Activated CD8-positive, alpha-beta T cell treated with anti-CD3 and anti-CD28 coated beads, Interleukin-2, amount 10 ng/mL, durations not matched to agents 7 days and 5 days (primary cell): Measurements from ENCODE around the gene USP6NL. TPM values are rescaled to one million over a fixed set of nuclear protein-coding genes. Genes with fewer than 3 reads are reported as not detected.
A peak's percentile ranks its signal among the peaks of the same experiment; 100 is the strongest.

ENCODE experiments used
- ATAC-seq: fragments of 150-1000 bp; cut with Tn5 transposase; one replicate; pipeline ENCODE4 v1.10.0; 2021; ENCODE audit warnings: moderate library complexity
- CTCF ChIA-PET: fragments of 350-600 bp; sonication (Branson Sonifier 250); formaldehyde crosslinking; loops from one replicate; lab custom pipeline; 2021; ENCODE audit warnings: antibody characterized with exemption; lab: Charles Lee
- POLR2A ChIA-PET: fragments of 350-600 bp; sonication (Branson Sonifier 250); formaldehyde crosslinking; loops from one replicate; lab custom pipeline; 2021; ENCODE audit warnings: antibody characterized with exemption; lab: Charles Lee
- DNase-seq: peaks from one replicate; pipeline ENCODE4 v3.0.0-alpha.2; 2020
- H3K27ac Mint-ChIP-seq: one replicate; pipeline ENCODE4 v1.8.0; 2021; ENCODE audit warnings: mild to moderate bottlenecking, mixed read lengths
- H3K27me3 Mint-ChIP-seq: one replicate; pipeline ENCODE4 v1.8.0; 2021; ENCODE audit warnings: low read depth, mixed read lengths
- H3K36me3 Mint-ChIP-seq: one replicate; pipeline ENCODE4 v1.8.0; 2021; ENCODE audit warnings: low read depth, mixed read lengths
- H3K4me1 Mint-ChIP-seq: one replicate; pipeline ENCODE4 v1.8.0; 2021; ENCODE audit warnings: low read depth, mixed read lengths
- H3K4me3 Mint-ChIP-seq: one replicate; pipeline ENCODE4 v1.8.0; 2021; ENCODE audit warnings: mild to moderate bottlenecking, mixed read lengths
- H3K9me3 Mint-ChIP-seq: one replicate; pipeline ENCODE4 v1.8.0; 2022; ENCODE audit warnings: mixed read lengths; ENCODE audit not compliant: insufficient read depth
- total RNA-seq, 2 experiments: library from RNA; stranded (reverse); gene quantifications; one replicate each; pipeline ENCODE4 v1.2.3, GENCODE V29; 2021

The USP6NL gene
- total RNA-seq, 2 experiments from 2014 or later: 1.6 to 2.0 TPM

DNA sequence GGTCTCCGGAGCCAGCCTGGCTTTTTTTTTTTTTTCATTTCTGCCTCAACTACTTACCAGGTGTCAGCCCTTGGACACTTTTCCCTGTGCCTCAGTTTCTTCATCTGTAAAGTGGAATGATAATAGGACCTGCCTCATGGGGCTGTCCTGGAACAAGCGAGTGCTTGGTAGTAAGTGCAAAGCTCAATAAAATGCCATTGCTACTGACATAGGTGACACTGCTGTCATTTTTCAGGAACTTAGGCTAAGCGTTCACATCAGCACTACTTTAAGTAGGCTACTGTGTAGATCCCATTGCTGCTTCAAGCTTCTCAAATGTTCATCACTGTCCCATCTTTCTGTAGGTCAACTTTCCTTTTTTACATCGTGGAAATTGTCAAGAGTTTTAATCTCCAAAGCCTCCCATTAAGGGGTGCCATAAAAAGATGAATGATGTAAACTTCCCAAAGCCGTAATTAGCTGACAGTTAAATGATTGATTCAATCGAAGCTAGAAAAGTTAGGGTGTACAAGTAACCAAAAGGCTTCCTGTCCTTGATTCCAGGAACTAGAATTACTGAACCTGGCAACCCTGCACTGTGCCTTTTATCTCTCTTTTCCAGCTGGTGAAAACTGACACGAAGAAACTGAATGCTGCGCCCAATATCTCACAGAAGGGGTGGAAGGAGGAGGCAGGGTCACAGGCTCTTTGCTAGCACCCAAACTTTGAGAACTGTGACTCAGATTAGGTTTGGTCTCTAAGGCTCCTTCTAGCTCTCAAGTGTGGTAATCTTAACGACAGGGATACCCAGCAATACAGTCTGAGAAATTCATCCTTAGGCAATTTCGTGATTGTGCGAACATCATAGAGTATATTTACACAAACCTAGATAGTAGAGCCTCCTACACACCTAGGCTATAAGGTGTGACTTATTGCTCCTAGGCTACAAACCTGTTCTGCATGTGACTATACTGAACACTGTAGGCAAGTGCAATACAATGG, 861 bp upstream of the USP6NL start:
- no peak for DNase-seq
- peak overlapping the region; percentile 79 for H3K27ac Mint-ChIP-seq
- peaks cover 6% of the 10 kb centered on the region for H3K36me3 Mint-ChIP-seq
- H3K4me1 Mint-ChIP-seq: peaks cover 47% of the 10 kb centered on the region
- peak overlapping the region; percentile 83 for H3K4me3 Mint-ChIP-seq
- ChIA-PET CTCF (interaction anchor here (1.4 kb wide), 1 partner anchor 73 kb away, joined by 4 read pairs; no protein-coding TSS in a partner anchor), POLR2A (no interaction called here)
- ATAC-seq: peak; percentile 32
- peaks cover 12% of the 10 kb centered on the region for H3K9me3 Mint-ChIP-seq
- H3K27me3 Mint-ChIP-seq: peaks cover 35% of the 10 kb centered on the region

DNA sequence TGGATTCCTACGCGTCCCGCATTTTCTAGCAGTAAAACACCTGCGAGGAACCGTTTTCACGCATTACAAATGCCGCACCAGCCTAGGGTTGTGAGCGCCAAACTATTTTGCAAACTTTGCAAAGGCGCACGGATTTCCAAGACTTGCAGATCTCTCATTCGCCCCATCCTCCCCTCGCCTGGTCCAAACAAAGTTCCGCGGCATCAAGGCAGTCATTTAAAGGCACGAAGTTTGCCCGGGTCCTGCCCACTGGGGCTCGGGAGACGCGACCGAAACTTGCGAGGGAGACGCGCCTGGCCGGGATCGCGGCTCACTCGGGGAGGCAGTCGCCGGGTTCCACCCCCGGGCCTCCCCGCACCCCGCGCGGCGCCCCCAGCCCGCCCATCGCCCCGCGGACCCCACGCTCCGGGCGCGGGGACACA, 613 bp downstream of the USP6NL start:
- H3K36me3 Mint-ChIP-seq: peaks cover 2% of the 10 kb centered on the region
- ATAC-seq: peak; percentile 33
- H3K9me3 Mint-ChIP-seq: no peaks in the 10 kb centered on the region
- peak; percentile 34 for DNase-seq
- CTCF ChIA-PET: interaction anchor here (1.2 kb wide), 1 partner anchor 95 kb away, joined by 4 read pairs; no protein-coding TSS in a partner anchor
- H3K27ac Mint-ChIP-seq: peak overlapping the region; percentile 61
- peaks cover 54% of the 10 kb centered on the region for H3K4me1 Mint-ChIP-seq
- peak overlapping the region; percentile 80 for H3K4me3 Mint-ChIP-seq
- POLR2A ChIA-PET: no interaction called here
- H3K27me3 Mint-ChIP-seq: peaks cover 35% of the 10 kb centered on the region

DNA sequence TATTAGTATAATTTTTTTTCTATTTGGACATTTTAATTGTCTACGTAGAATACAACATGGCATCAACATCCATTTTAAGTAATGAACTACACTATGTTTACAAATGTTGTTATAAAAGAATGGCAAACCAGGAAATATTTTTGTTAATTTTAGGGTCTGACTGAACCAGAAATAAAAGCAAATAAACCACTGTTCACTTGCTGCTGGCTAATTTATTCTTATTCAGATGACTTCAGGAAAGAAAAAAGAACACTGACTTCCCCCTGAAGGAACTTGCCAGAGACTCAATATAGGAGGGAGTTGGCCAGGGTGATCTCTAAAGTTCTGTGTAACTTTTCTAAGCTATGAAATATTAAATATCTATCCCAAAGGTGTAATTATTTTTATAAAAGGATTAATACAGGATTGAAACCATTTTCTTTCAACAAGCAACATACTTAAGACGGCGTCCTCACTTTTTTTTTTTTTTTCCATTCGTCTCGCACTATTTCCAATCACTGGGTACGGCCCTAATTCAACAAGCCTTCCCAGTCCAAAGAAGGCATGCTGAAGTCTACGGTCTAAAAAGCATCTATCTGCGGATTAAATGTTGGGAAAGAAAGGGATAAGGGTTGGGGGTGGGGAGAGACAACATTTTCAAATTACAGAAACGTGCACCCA, 1.2 kb downstream of the USP6NL start:
- ATAC-seq (no peak), DNase-seq (no peak)
- H3K9me3 Mint-ChIP-seq: no peaks in the 10 kb centered on the region
- H3K27me3 Mint-ChIP-seq: peaks cover 33% of the 10 kb centered on the region
- CTCF ChIA-PET: interaction anchor here (0.7 to 1.2 kb wide), 2 partner anchors 95 to 832 kb away, joined by 3 to 4 read pairs; no protein-coding TSS in a partner anchor
- peak overlapping the region; percentile 80 for H3K4me3 Mint-ChIP-seq
- H3K36me3 Mint-ChIP-seq: no peaks in the 10 kb centered on the region
- H3K27ac Mint-ChIP-seq: no peak overlapping the region
- peaks cover 55% of the 10 kb centered on the region for H3K4me1 Mint-ChIP-seq
- POLR2A ChIA-PET: no interaction called here

DNA sequence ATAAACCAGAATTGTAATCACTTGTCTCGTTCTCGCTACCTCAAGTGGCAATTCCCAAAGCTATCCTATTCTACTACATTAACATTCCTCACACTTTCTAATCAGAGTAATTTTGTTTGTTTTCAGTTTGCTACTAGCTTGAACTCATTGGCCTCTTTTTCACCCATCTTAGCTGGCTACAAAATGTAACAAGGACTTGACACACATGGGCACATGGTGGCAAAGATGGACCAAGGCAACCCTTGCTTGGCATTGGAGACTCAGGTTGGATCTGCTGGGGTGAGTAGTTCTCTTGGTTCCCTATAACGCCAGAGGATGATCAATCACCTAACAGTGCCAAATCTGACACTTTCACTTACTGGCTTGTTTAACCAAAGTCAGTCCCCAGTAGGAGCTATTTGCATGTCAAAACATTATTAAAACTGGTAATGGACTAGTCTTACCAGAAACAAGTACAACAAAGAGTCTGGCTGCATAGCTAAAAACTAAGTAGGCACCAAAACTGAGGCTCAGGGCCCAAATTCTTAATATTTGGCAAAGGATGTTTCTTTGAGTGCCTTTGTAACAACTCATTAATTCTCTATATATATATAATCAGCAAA, 1.9 kb downstream of the USP6NL start:
- peaks cover 33% of the 10 kb centered on the region for H3K27me3 Mint-ChIP-seq
- H3K4me1 Mint-ChIP-seq: peaks cover 54% of the 10 kb centered on the region
- H3K9me3 Mint-ChIP-seq: no peaks in the 10 kb centered on the region
- no peak overlapping the region for H3K4me3 Mint-ChIP-seq
- POLR2A ChIA-PET: interaction anchor here (1.6 kb wide), 1 partner anchor 55 kb away, joined by 4 read pairs; no protein-coding TSS in a partner anchor
- CTCF ChIA-PET: no interaction called here
- DNase-seq: no peak
- no peak for ATAC-seq
- H3K36me3 Mint-ChIP-seq: no peaks in the 10 kb centered on the region
- no peak overlapping the region for H3K27ac Mint-ChIP-seq

- H3K36me3 Mint-ChIP-seq: no peaks in the 10 kb centered on the region
- ATAC-seq: no peak
- ChIA-PET CTCF (no interaction called here), POLR2A (interaction anchor here (1.6 kb wide), 1 partner anchor 55 kb away, joined by 4 read pairs; no protein-coding TSS in a partner anchor)
- peaks cover 53% of the 10 kb centered on the region for H3K4me1 Mint-ChIP-seq
- H3K9me3 Mint-ChIP-seq: no peaks in the 10 kb centered on the region
- H3K27me3 Mint-ChIP-seq: peaks cover 32% of the 10 kb centered on the region
- H3K4me3 Mint-ChIP-seq: no peak overlapping the region
- no peak overlapping the region for H3K27ac Mint-ChIP-seq
- DNase-seq: no peak
Observed at GRCh38 chr10:11609052-11609451, 2.4 kb downstream of the USP6NL start.

GRCh38 chr10:11608159-11609013, 3.1 kb downstream of the USP6NL start:
- POLR2A ChIA-PET: interaction anchor here (0.5 to 1.6 kb wide), 2 partner anchors 54 to 65 kb away, joined by 4 read pairs; no protein-coding TSS in a partner anchor
- H3K27ac Mint-ChIP-seq: no peak overlapping the region
- H3K9me3 Mint-ChIP-seq: no peaks in the 10 kb centered on the region
- peaks cover 30% of the 10 kb centered on the region for H3K27me3 Mint-ChIP-seq
- CTCF ChIA-PET: interaction anchor here (0.9 to 1.0 kb wide), 3 partner anchors 12 to 93 kb away, joined by 3 to 5 read pairs (median 3); no protein-coding TSS in a partner anchor
- DNase-seq (no peak), ATAC-seq (no peak)
- no peaks in the 10 kb centered on the region for H3K36me3 Mint-ChIP-seq
- H3K4me1 Mint-ChIP-seq: peaks cover 53% of the 10 kb centered on the region
- no peak overlapping the region for H3K4me3 Mint-ChIP-seq

DNA sequence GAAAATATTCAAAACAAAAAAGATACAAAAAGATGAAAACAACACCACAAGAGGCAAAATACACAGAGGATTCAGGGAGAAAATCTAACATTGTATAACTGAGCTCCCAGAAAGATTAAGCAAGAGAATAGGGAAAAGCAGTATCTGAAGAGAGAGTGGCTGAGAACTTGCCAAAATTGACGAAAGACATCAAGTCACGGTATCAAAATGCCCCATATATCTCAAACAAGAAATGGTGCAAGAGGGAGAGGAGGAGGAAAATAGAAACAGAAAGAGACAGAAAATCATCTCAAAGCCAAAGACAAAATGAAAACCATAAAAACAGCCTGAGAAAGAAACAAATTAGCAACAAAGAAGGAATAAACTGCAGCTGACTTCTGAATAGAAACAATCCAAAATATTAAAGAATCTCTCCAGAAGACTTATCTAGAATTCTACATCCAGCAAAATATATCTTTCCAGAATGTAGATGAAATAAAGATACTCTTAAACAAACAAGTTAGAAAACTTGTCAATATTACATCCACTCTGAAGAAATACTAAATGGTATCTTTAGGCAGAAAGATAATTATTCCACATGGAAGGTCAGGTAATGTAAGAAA, 5.5 kb downstream of the USP6NL start:
- ATAC-seq (no peak), DNase-seq (no peak)
- H3K27me3 Mint-ChIP-seq: peaks cover 19% of the 10 kb centered on the region
- ChIA-PET CTCF (interaction anchor here (1.0 kb wide), 1 partner anchor 78 kb away, joined by 3 read pairs; no protein-coding TSS in a partner anchor), POLR2A (no interaction called here)
- H3K36me3 Mint-ChIP-seq: no peaks in the 10 kb centered on the region
- no peak overlapping the region for H3K27ac Mint-ChIP-seq
- H3K4me3 Mint-ChIP-seq: no peak overlapping the region
- H3K4me1 Mint-ChIP-seq: peaks cover 47% of the 10 kb centered on the region
- H3K9me3 Mint-ChIP-seq: no peaks in the 10 kb centered on the region

- ATAC-seq (peak; percentile 68), DNase-seq (no peak)
- no peaks in the 10 kb centered on the region for H3K9me3 Mint-ChIP-seq
- peak overlapping the region; percentile 44 for H3K4me3 Mint-ChIP-seq
- H3K27me3 Mint-ChIP-seq: peaks cover 17% of the 10 kb centered on the region
- ChIA-PET CTCF (no interaction called here), POLR2A (no interaction called here)
- peaks cover 40% of the 10 kb centered on the region for H3K4me1 Mint-ChIP-seq
- peak overlapping the region; percentile 48 for H3K27ac Mint-ChIP-seq
- H3K36me3 Mint-ChIP-seq: no peaks in the 10 kb centered on the region
Observed at GRCh38 chr10:11604865-11605650, 6.4 kb downstream of the USP6NL start.

DNA sequence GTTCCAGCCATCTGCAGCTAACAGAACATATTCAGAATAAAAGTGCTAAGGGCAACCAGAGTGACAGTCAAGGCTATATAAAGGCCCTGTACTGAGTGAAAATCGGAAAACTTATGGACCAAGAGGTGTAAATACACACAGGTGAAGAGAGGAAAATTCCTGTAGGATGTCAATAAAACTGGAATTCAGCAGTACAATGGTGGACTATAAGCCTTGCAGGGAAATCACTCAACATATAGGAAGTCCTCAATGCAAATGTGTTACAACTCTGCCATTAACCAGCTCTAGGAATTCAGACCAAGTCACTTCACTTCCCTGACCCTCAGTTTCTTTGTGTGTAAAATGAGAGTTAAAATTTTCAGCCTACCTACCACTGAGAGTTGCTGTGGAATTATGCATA, 7.7 kb downstream of the USP6NL start:
- Mint-ChIP-seq H3K36me3 (no peaks in the 10 kb centered on the region), H3K4me3 (no peak overlapping the region), H3K9me3 (no peaks in the 10 kb centered on the region), H3K4me1 (peaks cover 33% of the 10 kb centered on the region), H3K27me3 (peaks cover 7% of the 10 kb centered on the region), H3K27ac (no peak overlapping the region)
- DNase-seq (no peak), ATAC-seq (no peak)
- ChIA-PET CTCF (interaction anchor here (0.5 kb wide), 1 partner anchor 67 kb away, joined by 3 read pairs; no protein-coding TSS in a partner anchor), POLR2A (no interaction called here)
